ENCODE measurements around the gene BPI. TPM values are rescaled to one million over a fixed set of nuclear protein-coding genes. Genes with fewer than 3 reads are reported as not detected.
"Not testable (repeated sequence)": the region's sequence is repeated elsewhere in the genome, so short reads cannot be mapped to it uniquely, and the experiment has no call there.

BPI gene
- total and polyA plus RNA-seq, 5 experiments from 2014 or later: not detected

DNA sequence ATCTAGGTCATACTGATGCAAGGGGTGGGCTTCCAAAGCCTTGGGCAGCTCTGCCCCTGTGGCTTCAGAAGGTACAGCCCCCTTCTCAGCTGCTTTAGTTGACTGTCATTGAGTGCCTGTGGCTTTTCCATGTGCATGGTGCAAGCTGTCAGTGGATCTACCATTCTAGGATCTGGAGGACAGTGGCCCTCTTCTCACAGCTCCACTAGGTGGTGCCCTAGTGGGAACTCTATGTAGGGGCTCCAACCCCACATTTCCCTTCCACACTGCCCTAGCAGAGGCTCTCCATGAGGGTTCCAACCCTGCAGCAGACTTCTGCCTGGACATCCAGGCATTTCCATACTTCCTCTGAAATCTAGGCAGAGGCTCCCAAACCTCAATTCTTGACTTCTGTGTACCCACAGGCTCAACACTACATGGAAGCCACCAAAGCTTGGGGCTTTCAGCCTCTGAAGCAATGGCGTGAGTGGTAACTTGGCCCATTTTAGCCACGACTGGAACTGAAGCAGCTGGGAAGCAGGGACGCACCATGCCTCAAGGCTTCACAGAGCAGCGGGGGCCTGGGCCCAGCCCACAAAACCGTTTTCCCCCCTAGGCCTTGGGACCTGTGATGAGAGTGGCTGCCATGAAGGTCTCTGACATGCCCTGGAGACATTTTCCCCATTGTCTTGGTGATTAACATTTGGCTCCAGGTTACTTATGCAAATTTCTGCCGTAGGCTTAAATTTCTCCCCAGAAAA lies 22.6 kb upstream of the BPI start:
- POLR2A ChIA-PET, DNase-seq, H3K4me3 Mint-ChIP-seq, H3K27ac Mint-ChIP-seq, H3K9me3 Mint-ChIP-seq, H3K4me1 Mint-ChIP-seq, H3K36me3 Mint-ChIP-seq, ATAC-seq: not testable (repeated sequence)
- peaks cover 1 to 15% (median 2%) of the 10 kb centered on the region in 5 donors for H3K27me3 Mint-ChIP-seq

DNA sequence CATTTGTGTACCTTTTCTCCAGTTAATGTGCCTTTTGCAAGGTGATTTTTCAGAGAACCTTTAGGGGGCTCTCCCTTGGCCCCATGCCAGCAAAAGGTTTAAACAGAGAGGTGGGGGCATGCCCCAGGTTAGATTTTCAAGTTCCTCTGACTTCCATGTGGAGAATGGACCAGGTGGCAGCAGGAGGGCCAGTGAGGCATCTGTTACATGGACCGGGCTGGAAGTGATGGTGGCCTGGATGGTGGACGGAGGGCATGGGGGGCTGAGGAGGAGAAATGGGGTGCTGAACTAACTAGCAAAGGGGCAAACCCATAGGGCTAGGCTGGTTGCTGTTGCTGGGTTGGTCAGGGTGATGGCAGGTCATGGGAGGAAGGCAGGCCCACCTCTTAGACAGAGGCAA lies 20.7 kb upstream of the BPI start:
- H3K27me3 Mint-ChIP-seq: peaks cover 11 to 27% (median 13%) of the 10 kb centered on the region in 5 donors
- POLR2A ChIA-PET: no interaction called here
- H3K27ac Mint-ChIP-seq: no peak overlapping the region
- ATAC-seq (no peak), DNase-seq (no peak)
- H3K36me3 Mint-ChIP-seq: no peaks in the 10 kb centered on the region
- H3K4me3 Mint-ChIP-seq: no peak overlapping the region
- no peaks in the 10 kb centered on the region for H3K9me3 Mint-ChIP-seq
- H3K4me1 Mint-ChIP-seq: peaks cover 0 to 6% (median 1%) of the 10 kb centered on the region in 4 donors

GRCh38 chr20:38284066-38284650 lies 19.8 kb upstream of the BPI start:
- H3K4me1 Mint-ChIP-seq, H3K27ac Mint-ChIP-seq, H3K9me3 Mint-ChIP-seq, DNase-seq, H3K4me3 Mint-ChIP-seq, POLR2A ChIA-PET, ATAC-seq, H3K36me3 Mint-ChIP-seq: not testable (repeated sequence)
- H3K27me3 Mint-ChIP-seq: peaks cover 11 to 27% (median 14%) of the 10 kb centered on the region in 5 donors

GRCh38 chr20:38284893-38285444 lies 19.0 kb upstream of the BPI start:
- DNase-seq (no peak), ATAC-seq (no peak)
- Mint-ChIP-seq H3K9me3 (no peaks in the 10 kb centered on the region), H3K27ac (no peak overlapping the region), H3K36me3 (no peaks in the 10 kb centered on the region), H3K4me3 (no peak overlapping the region), H3K27me3 (peaks cover 11 to 27% (median 13%) of the 10 kb centered on the region in 5 donors), H3K4me1 (peaks cover 0 to 6% (median 1%) of the 10 kb centered on the region in 4 donors)
- POLR2A ChIA-PET: no interaction called here

DNA sequence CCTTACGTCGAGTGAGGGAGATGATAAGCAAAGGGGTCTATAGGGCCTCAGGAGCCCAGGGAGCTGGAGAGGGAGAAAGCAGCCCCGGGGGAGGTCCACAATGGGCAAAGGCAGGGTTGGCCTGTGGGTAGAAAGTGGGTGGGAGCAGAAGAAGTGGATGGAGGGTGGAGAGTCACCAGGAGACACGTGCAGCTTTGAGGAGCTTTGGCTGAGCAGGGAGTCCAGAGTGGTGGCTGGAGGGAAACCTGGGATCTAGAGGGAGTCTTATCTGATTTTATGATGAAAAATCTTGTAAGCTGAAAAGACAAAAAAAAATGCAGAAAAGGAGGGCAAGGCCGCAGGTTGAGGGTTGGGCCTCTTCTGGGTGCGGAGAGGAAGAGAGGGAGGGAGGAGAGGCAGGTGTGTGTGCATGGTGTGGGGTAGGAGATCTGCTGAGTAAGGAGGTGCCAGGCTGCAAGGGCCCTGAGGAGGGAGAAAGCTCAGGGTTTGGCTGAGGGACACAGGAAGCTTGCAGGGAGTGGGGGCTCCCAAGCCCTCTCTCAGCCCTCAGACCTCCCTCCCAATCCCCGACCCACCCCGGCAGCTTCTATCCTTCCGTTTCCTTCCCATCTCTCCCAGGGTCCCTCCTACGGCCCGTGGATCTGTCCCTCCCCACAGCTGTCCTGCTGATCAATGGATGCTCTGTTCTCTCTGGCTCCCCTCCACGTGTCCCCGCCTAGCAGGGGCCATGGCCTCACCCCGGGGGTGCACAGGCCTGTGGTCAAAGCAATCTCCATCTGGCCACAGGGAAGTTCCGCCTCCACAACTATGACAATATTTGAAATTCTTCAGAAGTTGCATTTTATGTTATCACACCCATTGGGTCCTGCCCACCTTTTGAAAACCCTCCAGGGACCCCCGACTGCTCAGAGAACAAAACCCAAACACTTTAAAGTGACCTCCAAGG lies 17.1 kb upstream of the BPI start:
- DNase-seq (no peak), ATAC-seq (no peak)
- Mint-ChIP-seq H3K9me3 (no peaks in the 10 kb centered on the region), H3K27ac (no peak overlapping the region), H3K36me3 (no peaks in the 10 kb centered on the region), H3K27me3 (peaks cover 13 to 38% (median 17%) of the 10 kb centered on the region in 5 donors), H3K4me1 (peaks cover 0 to 6% (median 1%) of the 10 kb centered on the region in 4 donors), H3K4me3 (no peak overlapping the region)
- POLR2A ChIA-PET: interaction anchor here (0.6 kb wide), 1 partner anchor 32 kb away, joined by 3 read pairs; no protein-coding TSS in a partner anchor

- peaks cover 0 to 6% (median 1%) of the 10 kb centered on the region in 4 donors for H3K4me1 Mint-ChIP-seq
- POLR2A ChIA-PET: no interaction called here
- no peaks in the 10 kb centered on the region for H3K9me3 Mint-ChIP-seq
- no peak overlapping the region for H3K4me3 Mint-ChIP-seq
- H3K27me3 Mint-ChIP-seq: peaks cover 17 to 67% (median 29%) of the 10 kb centered on the region in 5 donors
- DNase-seq (no peak), ATAC-seq (no peak)
- no peak overlapping the region for H3K27ac Mint-ChIP-seq
- H3K36me3 Mint-ChIP-seq: no peaks in the 10 kb centered on the region
Observed at GRCh38 chr20:38290829-38291814, 12.8 kb upstream of the BPI start.

- Mint-ChIP-seq H3K27ac (peak overlapping the region in 1 of 10 donors; percentile 24), H3K36me3 (no peaks in the 10 kb centered on the region), H3K27me3 (peaks cover 15 to 62% (median 28%) of the 10 kb centered on the region in 5 donors), H3K9me3 (no peaks in the 10 kb centered on the region), H3K4me3 (no peak overlapping the region), H3K4me1 (peaks cover 0 to 6% (median 1%) of the 10 kb centered on the region in 4 donors)
- POLR2A ChIA-PET: no interaction called here
- DNase-seq (no peak), ATAC-seq (no peak)
Observed at GRCh38 chr20:38291966-38292365, 12.0 kb upstream of the BPI start.

DNA sequence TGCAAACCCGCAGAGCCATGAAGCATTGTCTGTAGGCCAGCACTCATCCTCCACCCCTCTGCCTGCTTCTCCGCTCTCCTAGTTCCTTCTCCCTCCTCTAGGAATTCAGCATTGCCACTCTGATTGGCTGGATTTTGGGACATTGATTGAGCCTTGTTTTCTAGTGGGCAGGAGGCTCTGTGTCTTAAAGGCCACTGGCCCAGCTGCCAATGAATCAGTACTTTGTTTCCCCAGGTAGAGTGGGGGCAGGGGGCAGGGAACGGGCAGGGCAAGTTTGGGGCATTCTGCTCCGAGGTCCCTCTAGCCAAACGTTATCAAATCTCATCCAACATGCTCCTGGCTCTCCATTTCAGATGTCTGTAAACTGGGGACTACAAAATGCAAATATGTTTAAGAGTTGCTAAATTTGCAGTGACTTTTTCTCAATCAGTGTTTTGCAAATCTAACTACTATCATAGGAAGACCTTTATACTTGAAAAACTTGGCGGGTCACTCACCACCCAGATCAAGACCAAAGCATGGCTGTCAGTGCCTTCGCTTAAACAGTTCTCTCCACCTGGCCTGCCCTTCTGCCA lies 10.4 kb upstream of the BPI start:
- no peaks in the 10 kb centered on the region for H3K36me3 Mint-ChIP-seq
- POLR2A ChIA-PET: no interaction called here
- ATAC-seq: no peak
- H3K4me3 Mint-ChIP-seq: no peak overlapping the region
- no peak for DNase-seq
- H3K4me1 Mint-ChIP-seq: no peaks in the 10 kb centered on the region
- no peaks in the 10 kb centered on the region for H3K9me3 Mint-ChIP-seq
- no peak overlapping the region for H3K27ac Mint-ChIP-seq
- peaks cover 5 to 50% (median 23%) of the 10 kb centered on the region in 5 donors for H3K27me3 Mint-ChIP-seq

DNA sequence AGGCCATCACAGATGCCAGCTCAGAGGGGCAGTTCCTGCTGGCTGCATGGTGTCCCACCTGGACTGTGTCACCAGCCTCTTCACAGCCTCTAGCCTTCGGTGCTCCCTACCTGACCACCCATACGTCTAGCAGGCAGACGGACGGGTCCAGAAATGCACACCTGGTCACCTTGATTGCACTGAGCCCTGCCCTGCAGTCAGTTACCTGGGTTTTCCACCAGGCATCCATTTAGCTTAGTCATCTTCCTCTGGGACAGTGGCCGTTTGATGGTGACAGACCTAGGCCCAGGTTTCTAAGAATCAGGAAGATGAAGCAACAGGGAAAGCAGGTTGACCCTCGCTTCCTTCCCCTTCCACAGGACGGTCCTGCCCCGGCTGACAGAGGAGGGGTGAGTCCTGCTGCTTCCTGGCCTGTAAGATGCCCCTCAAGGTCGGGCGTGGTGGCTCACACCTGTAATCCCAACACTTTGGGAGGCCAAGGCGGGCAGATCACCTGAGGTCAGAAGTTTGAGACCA lies 9.8 kb upstream of the BPI start:
- POLR2A ChIA-PET: no interaction called here
- ATAC-seq: no peak
- H3K4me3 Mint-ChIP-seq: no peak overlapping the region

GRCh38 chr20:38295811-38296210 lies 8.1 kb upstream of the BPI start:
- Mint-ChIP-seq H3K27me3 (peaks cover 4 to 65% (median 26%) of the 10 kb centered on the region in 5 donors), H3K36me3 (no peaks in the 10 kb centered on the region), H3K9me3 (no peaks in the 10 kb centered on the region), H3K4me3 (no peak overlapping the region), H3K4me1 (no peaks in the 10 kb centered on the region), H3K27ac (no peak overlapping the region)
- no peak for DNase-seq
- POLR2A ChIA-PET: no interaction called here
- ATAC-seq: no peak

More for the DNA sequence above, 9.8 kb upstream of the BPI start:
- no peak for DNase-seq
- Mint-ChIP-seq H3K36me3 (no peaks in the 10 kb centered on the region), H3K27ac (no peak overlapping the region), H3K9me3 (no peaks in the 10 kb centered on the region), H3K4me1 (no peaks in the 10 kb centered on the region), H3K27me3 (peaks cover 4 to 55% (median 23%) of the 10 kb centered on the region in 5 donors)

GRCh38 chr20:38296433-38296832 lies 7.5 kb upstream of the BPI start:
- no peak overlapping the region for H3K4me3 Mint-ChIP-seq
- no peak for DNase-seq
- H3K27ac Mint-ChIP-seq: no peak overlapping the region

More at GRCh38 chr20:38296433-38296832, 7.5 kb upstream of the BPI start:
- H3K9me3 Mint-ChIP-seq: no peaks in the 10 kb centered on the region
- H3K4me1 Mint-ChIP-seq: no peaks in the 10 kb centered on the region
- no peaks in the 10 kb centered on the region for H3K36me3 Mint-ChIP-seq
- ATAC-seq: no peak
- POLR2A ChIA-PET: no interaction called here
- H3K27me3 Mint-ChIP-seq: peaks cover 7 to 65% (median 30%) of the 10 kb centered on the region in 5 donors
